ENCODE measurements around the gene KCNMB1.

- TF ChIP-seq SP2 (CRISPR knock-in tag; IDR thresholded peaks at IDR 0.05) (no peak), SMC3 (IDR thresholded peaks at IDR 0.05; ENCODE audit: low read length) (no peak), ETV6 (CRISPR knock-in tag; conservative IDR thresholded peaks at IDR 0.05) (no peak)
These were observed 13.9 kb downstream of the KCNMB1 start for GRCh38 chr5:170375283-170375682.
